CD4-positive, alpha-beta T cell (primary cell): ENCODE measurements around the gene YTHDF1. TPM values are rescaled to one million over a fixed set of nuclear protein-coding genes. Genes with fewer than 3 reads are reported as not detected.

Experiments
- ATAC-seq: fragments of 200-7000 bp; cut with Tn5 transposase; one replicate; pipeline ENCODE4 v1.10.0; 2022; ENCODE audit warnings: mild to moderate bottlenecking; ENCODE audit not compliant: poor library complexity
- CTCF ChIA-PET: fragments of 350-600 bp; sonication (Branson Sonifier 250); formaldehyde crosslinking; loops from one replicate; lab custom pipeline; 2021; ENCODE audit warnings: antibody characterized with exemption, inconsistent platforms; lab: Charles Lee
- POLR2A ChIA-PET: fragments of 350-600 bp; sonication (Branson Sonifier 250); formaldehyde crosslinking; loops from one replicate; lab custom pipeline; 2021; ENCODE audit warnings: antibody characterized with exemption, inconsistent platforms; lab: Charles Lee
- DNase-seq, 14 experiments: peaks; one replicate each; pipeline ENCODE4 v3.0.0-alpha.2; 2013 to 2020; ENCODE audit warnings: mixed read lengths in 2 of 14
- H3K27ac ChIP-seq, 2 donors: one replicate each; pipeline versions ENCODE4 v1.5.1 to v1.7.0; 2013; ENCODE audit warnings: low read length in 2 of 2, low read depth in 1 of 2, mild to moderate bottlenecking in 1 of 2
- H3K27me3 ChIP-seq, 2 experiments: 1 replicate in 1 of 2; 2 replicates in 1 of 2; pipeline versions ENCODE4 v1.6.1 to v1.7.0; 2013; ENCODE audit warnings: low read length in 2 of 2, control low read depth in 1 of 2, mild to moderate bottlenecking in 1 of 2, moderate library complexity in 1 of 2; ENCODE audit not compliant: insufficient read depth in 2 of 2, control insufficient read depth in 1 of 2
- H3K36me3 ChIP-seq: one replicate; pipeline ENCODE4 v1.6.1; 2013; ENCODE audit warnings: low read length, control low read depth; ENCODE audit not compliant: insufficient read depth
- H3K4me1 ChIP-seq: one replicate; pipeline ENCODE4 v1.6.1; 2013; ENCODE audit warnings: low read length, control low read depth; ENCODE audit not compliant: insufficient read depth
- H3K4me3 ChIP-seq: one replicate; pipeline ENCODE4 v1.5.1; 2013; ENCODE audit warnings: mild to moderate bottlenecking, low read length, moderate library complexity
- H3K9me3 ChIP-seq, 2 experiments: 1 replicate in 1 of 2; 2 replicates in 1 of 2; pipeline versions ENCODE4 v1.6.1 to v1.7.0; 2013; ENCODE audit warnings: low read length in 2 of 2, mild to moderate bottlenecking in 2 of 2, control low read depth in 1 of 2, moderate library complexity in 1 of 2; ENCODE audit not compliant: control insufficient read depth in 1 of 2, insufficient read depth in 1 of 2
- H3K27ac Mint-ChIP-seq: one replicate; pipeline ENCODE4 v1.8.0; 2020; ENCODE audit warnings: mixed read lengths
- H3K27me3 Mint-ChIP-seq: one replicate; pipeline ENCODE4 v1.8.0; 2021; ENCODE audit warnings: mixed read lengths
- H3K36me3 Mint-ChIP-seq: one replicate; pipeline ENCODE4 v1.8.0; 2021; ENCODE audit warnings: low read depth, mixed read lengths
- H3K4me1 Mint-ChIP-seq: one replicate; pipeline ENCODE4 v1.8.0; 2021; ENCODE audit warnings: low read depth, mixed read lengths
- H3K4me3 Mint-ChIP-seq: one replicate; pipeline ENCODE4 v1.8.0; 2020; ENCODE audit warnings: mild to moderate bottlenecking, mixed read lengths
- H3K9me3 Mint-ChIP-seq: one replicate; pipeline ENCODE4 v1.8.0; 2020; ENCODE audit warnings: mixed read lengths
- CTCF ChIP-seq: fragments of 200-600 bp; IDR thresholded peaks from one replicate; pipeline ENCODE4 v1.8.0; 2022; ENCODE audit warnings: antibody characterized with exemption, mild to moderate bottlenecking
- intact Hi-C, 2 experiments: fragments of 100-400 bp; cut with DNase I in 1 of 2; cut with micrococcal nuclease in 1 of 2; formaldehyde crosslinking; loops; one replicate each; pipeline versions ENCODE4 v1.15.1 to v1.9.0; 2023 to 2025; cut with DNase I, micrococcal nuclease
- total RNA-seq, 174 experiments: library from RNA in 2 of 174; stranded (reverse) in 2 of 174; gene quantifications; one replicate each; pipeline ENCODE4 v1.2.3 and lab custom pipeline; 2021 to 2026

YTHDF1 gene
- total RNA-seq, 2 experiments from 2014 or later: 43.7 to 44.1 TPM

- no peak for TF ChIP-seq CTCF
- no peak overlapping the region for H3K27ac Mint-ChIP-seq
- Histone ChIP-seq H3K4me1 (peaks cover 5% of the 10 kb centered on the region), H3K27me3 (peaks cover 17 to 23% of the 10 kb centered on the region in 2 experiments), H3K4me3 (no peak overlapping the region), H3K36me3 (no peaks in the 10 kb centered on the region), H3K27ac (no peak overlapping the region), H3K9me3 (no peaks in the 10 kb centered on the region)
- ATAC-seq (no peak), DNase-seq (no peak)
- no peak overlapping the region for H3K4me3 Mint-ChIP-seq
- H3K4me1 Mint-ChIP-seq: no peaks in the 10 kb centered on the region
- H3K9me3 Mint-ChIP-seq: no peaks in the 10 kb centered on the region
- CTCF ChIA-PET: no interaction called here
- POLR2A ChIA-PET: no interaction called here
- intact Hi-C loops: no loop called here
- peaks cover 40% of the 10 kb centered on the region for H3K27me3 Mint-ChIP-seq
- no peaks in the 10 kb centered on the region for H3K36me3 Mint-ChIP-seq
Observed at GRCh38 chr20:63262836-63263235, 46.9 kb upstream of the YTHDF1 start.

- ChIA-PET POLR2A (no interaction called here), CTCF (no interaction called here)
- no peak overlapping the region for H3K4me3 ChIP-seq
- no peak for TF ChIP-seq CTCF
- intact Hi-C loops: no loop called here
- H3K27me3 Mint-ChIP-seq: peaks cover 47% of the 10 kb centered on the region
- DNase-seq: no peak
- no peaks in the 10 kb centered on the region for H3K36me3 ChIP-seq
- H3K36me3 Mint-ChIP-seq: no peaks in the 10 kb centered on the region
- H3K27ac ChIP-seq: no peak overlapping the region
- H3K4me1 ChIP-seq: peaks cover 5% of the 10 kb centered on the region
- peaks cover 16 to 17% of the 10 kb centered on the region in 2 experiments for H3K27me3 ChIP-seq
- no peaks in the 10 kb centered on the region for H3K4me1 Mint-ChIP-seq
- no peak overlapping the region for H3K27ac Mint-ChIP-seq
- H3K9me3 Mint-ChIP-seq: no peaks in the 10 kb centered on the region
- H3K9me3 ChIP-seq: no peaks in the 10 kb centered on the region
- H3K4me3 Mint-ChIP-seq: no peak overlapping the region
- no peak for ATAC-seq
Observed at GRCh38 chr20:63261795-63262528, 46.0 kb upstream of the YTHDF1 start.

GRCh38 chr20:63261060-63261794 is 45.3 kb upstream of the YTHDF1 start:
- intact Hi-C loops: no loop called here
- Mint-ChIP-seq H3K27me3 (peaks cover 55% of the 10 kb centered on the region), H3K36me3 (no peaks in the 10 kb centered on the region), H3K27ac (no peak overlapping the region), H3K4me1 (no peaks in the 10 kb centered on the region), H3K9me3 (no peaks in the 10 kb centered on the region), H3K4me3 (no peak overlapping the region)
- POLR2A ChIA-PET: no interaction called here
- CTCF ChIA-PET: no interaction called here
- H3K36me3 ChIP-seq: no peaks in the 10 kb centered on the region
- peaks cover 5% of the 10 kb centered on the region for H3K4me1 ChIP-seq
- TF ChIP-seq CTCF: no peak
- H3K9me3 ChIP-seq: no peaks in the 10 kb centered on the region
- DNase-seq (no peak), ATAC-seq (no peak)
- peaks cover 16 to 20% of the 10 kb centered on the region in 2 experiments for H3K27me3 ChIP-seq
- H3K4me3 ChIP-seq: no peak overlapping the region
- no peak overlapping the region for H3K27ac ChIP-seq
